ENCODE measurements around the gene ADAM19.

Gene ADAM19

GRCh38 chr5:157446412-157446935, 129.1 kb downstream of the ADAM19 start:
- H3K36me3 ChIP-seq: no peaks in the 10 kb centered on the region
- no peak overlapping the region for H3K4me3 ChIP-seq (ENCODE audit: low read depth, low read length)
- no peaks in the 10 kb centered on the region for H3K9me3 ChIP-seq (ENCODE audit: severe bottlenecking)
- H3K27ac ChIP-seq: no peak overlapping the region
- H3K27me3 ChIP-seq (ENCODE audit: insufficient read depth, low read depth, severe bottlenecking): no peaks in the 10 kb centered on the region
- DNase-seq: no peak
- no peak for TF ChIP-seq CTCF (IDR thresholded peaks at IDR 0.05; ENCODE audit: low read depth, low read length)

GRCh38 chr5:157445745-157446411, 129.7 kb downstream of the ADAM19 start:
- no peak overlapping the region for H3K4me3 ChIP-seq (ENCODE audit: low read depth, low read length)
- no peaks in the 10 kb centered on the region for H3K27me3 ChIP-seq (ENCODE audit: insufficient read depth, low read depth, severe bottlenecking)
- TF ChIP-seq CTCF (IDR thresholded peaks at IDR 0.05; ENCODE audit: low read depth, low read length): no peak
- no peak overlapping the region for H3K27ac ChIP-seq
- H3K36me3 ChIP-seq: no peaks in the 10 kb centered on the region
- no peaks in the 10 kb centered on the region for H3K9me3 ChIP-seq (ENCODE audit: severe bottlenecking)
- no peak for DNase-seq

- no peaks in the 10 kb centered on the region for H3K9me3 ChIP-seq (ENCODE audit: severe bottlenecking)
- H3K36me3 ChIP-seq: no peaks in the 10 kb centered on the region
- no peak overlapping the region for H3K4me3 ChIP-seq (ENCODE audit: low read depth, low read length)
- no peak for DNase-seq
- TF ChIP-seq CTCF (IDR thresholded peaks at IDR 0.05; ENCODE audit: low read depth, low read length): no peak
- no peaks in the 10 kb centered on the region for H3K27me3 ChIP-seq (ENCODE audit: insufficient read depth, low read depth, severe bottlenecking)
- no peak overlapping the region for H3K27ac ChIP-seq
Measured at GRCh38 chr5:157444224-157444623, 131.4 kb downstream of the ADAM19 start.

- Histone ChIP-seq H3K4me3 (ENCODE audit: low read depth, low read length) (no peak overlapping the region), H3K27ac (no peak overlapping the region), H3K9me3 (ENCODE audit: severe bottlenecking) (no peaks in the 10 kb centered on the region), H3K27me3 (ENCODE audit: insufficient read depth, low read depth, severe bottlenecking) (no peaks in the 10 kb centered on the region), H3K36me3 (no peaks in the 10 kb centered on the region)
- no peak for TF ChIP-seq CTCF (IDR thresholded peaks at IDR 0.05; ENCODE audit: low read depth, low read length)
- DNase-seq: no peak
Measured at GRCh38 chr5:157443041-157443549, 132.5 kb downstream of the ADAM19 start.

- Histone ChIP-seq H3K27me3 (ENCODE audit: insufficient read depth, low read depth, severe bottlenecking) (no peaks in the 10 kb centered on the region), H3K9me3 (ENCODE audit: severe bottlenecking) (peaks cover 3% of the 10 kb centered on the region), H3K36me3 (no peaks in the 10 kb centered on the region), H3K27ac (no peak overlapping the region), H3K4me3 (ENCODE audit: low read depth, low read length) (no peak overlapping the region)
- DNase-seq: no peak
- no peak for TF ChIP-seq CTCF (IDR thresholded peaks at IDR 0.05; ENCODE audit: low read depth, low read length)
Measured at GRCh38 chr5:157434096-157434495, 141.5 kb downstream of the ADAM19 start.

All from WERI-Rb-1 (cell line).